Spleen (tissue), 11 donors: Measurements from ENCODE around the gene ZGPAT. TPM values are rescaled to one million over a fixed set of nuclear protein-coding genes. Genes with fewer than 3 reads are reported as not detected.

ENCODE experiments used
- DNase-seq: peaks from one replicate; pipeline ENCODE4 v3.0.0-alpha.2; 2020
- H3K27ac ChIP-seq, 8 donors: fragments of 200-600 bp; sonication (generic) in 7 of 8; 1 replicate in 4 of 8; 2 replicates in 4 of 8; pipeline versions ENCODE4 v1.5.0 to v1.8.0; 2016 to 2021; ENCODE audit warnings: inconsistent platforms in 4 of 8, mild to moderate bottlenecking in 4 of 8, moderate library complexity in 1 of 8
- H3K27me3 ChIP-seq, 7 donors: fragments of 200-600 bp; sonication (generic) in 6 of 7; replicated peaks in 1 of 7; 1 replicate in 4 of 7; 2 replicates in 3 of 7; pipeline versions ENCODE4 v1.5.0 to v1.8.0; 2016 to 2021; ENCODE audit warnings: inconsistent platforms in 3 of 7, mild to moderate bottlenecking in 1 of 7
- H3K36me3 ChIP-seq, 6 donors: fragments of 200-600 bp; sonication (generic) in 5 of 6; 1 replicate in 4 of 6; 2 replicates in 2 of 6; pipeline versions ENCODE4 v1.5.0 to v1.8.0; 2016 to 2021; ENCODE audit warnings: inconsistent platforms in 2 of 6
- H3K4me1 ChIP-seq, 6 donors: fragments of 200-600 bp; sonication (generic) in 5 of 6; 1 replicate in 3 of 6; 2 replicates in 3 of 6; pipeline versions ENCODE4 v1.5.0 to v1.8.0; 2016 to 2021; ENCODE audit warnings: inconsistent platforms in 3 of 6
- H3K4me3 ChIP-seq, 8 donors: fragments of 200-600 bp; sonication (generic) in 7 of 8; 1 replicate in 4 of 8; 2 replicates in 4 of 8; pipeline versions ENCODE4 v1.5.0 to v1.8.0; 2016 to 2021; ENCODE audit warnings: inconsistent platforms in 4 of 8, mild to moderate bottlenecking in 4 of 8, moderate library complexity in 2 of 8
- H3K9me3 ChIP-seq, 8 donors: fragments of 200-600 bp; sonication (generic) in 7 of 8; 1 replicate in 4 of 8; 2 replicates in 4 of 8; pipeline versions ENCODE4 v1.5.0 to v1.8.0; 2016 to 2021; ENCODE audit warnings: inconsistent platforms in 4 of 8
- POLR2A ChIP-seq, 3 donors: fragments of 450-650 bp; IDR thresholded peaks; one replicate each; pipeline ENCODE4 v1.5.1; 2017; ENCODE audit warnings: antibody characterized with exemption in 3 of 3, mild to moderate bottlenecking in 1 of 3
- POLR2AphosphoS5 ChIP-seq, 3 donors: sonication (generic); formaldehyde crosslinking; IDR thresholded peaks; one replicate each; pipeline ENCODE4 v1.5.1; 2017; ENCODE audit warnings: antibody characterized with exemption in 3 of 3
- WGBS, 5 donors: extraction: QIAGEN DNeasy Blood & Tissue Kit in 3 of 5; methylation state at CpG; one replicate each; pipeline versions ENCODE4 v1.1.5 to v1.1.7; 2013 to 2018; 5-methylcytosine and 5-hydroxymethylcytosine counted together
- intact Hi-C: fragments of 100-400 bp; cut with DNase I; formaldehyde crosslinking; loops from one replicate; pipeline ENCODE4 v1.15.0; 2023; ENCODE audit warnings: low total_unique reads
- polyA plus RNA-seq, 3 donors: library from polyadenylated mRNA; stranded (reverse); fragments of 200-250 nt; gene quantifications; one replicate each; pipeline ENCODE4 v1.2.1, GENCODE V29; 2013
- total RNA-seq, 7 donors: library from RNA; depleted of rRNA in 3 of 7; stranded (reverse); fragments of >200 nt in 3 of 7; fragmentation: NEBNext Ultra II Directional in 4 of 7; extraction: Animal tissue kit (Norgen Biotek cat#: 25700) in 4 of 7; gene quantifications; one replicate each; pipeline versions ENCODE4 v1.1.0 to v1.2.1, GENCODE V29; 2016 to 2021
- TF ChIP-seq, protein P1 (sequence below), 11 experiments: fragments of 200-600 bp in 7 of 11; fragments of 450-650 bp in 4 of 11; sonication (generic) in 4 of 11; IDR thresholded peaks in 8 of 11; conservative IDR thresholded peaks in 3 of 11; 1 replicate in 7 of 11; 2 replicates in 4 of 11; pipeline versions ENCODE4 v1.4.0 to v1.8.0; 2016 to 2021; ENCODE audit warnings: antibody characterized with exemption in 11 of 11, inconsistent platforms in 4 of 11, mild to moderate bottlenecking in 1 of 11
- donor health status: healthy with polysubstance abuse.
- donor health status: DM: no; HTN: no; CAD: no; lungs with moderate emphysema.
- donor health status: DM: no; HTN: no; CAD: no.
- donor health status: Bipolar disorder and iron deficiency.
- donor health status: healthy.
- donor health status: DM: no; HTN: no; CAD: no.
- donor health status: DM: yes; HTN: yes; CAD: no.

The ZGPAT gene
- total and polyA plus RNA-seq, 10 donors: 23.6 to 72.8 (median 38.2) TPM

DNA sequence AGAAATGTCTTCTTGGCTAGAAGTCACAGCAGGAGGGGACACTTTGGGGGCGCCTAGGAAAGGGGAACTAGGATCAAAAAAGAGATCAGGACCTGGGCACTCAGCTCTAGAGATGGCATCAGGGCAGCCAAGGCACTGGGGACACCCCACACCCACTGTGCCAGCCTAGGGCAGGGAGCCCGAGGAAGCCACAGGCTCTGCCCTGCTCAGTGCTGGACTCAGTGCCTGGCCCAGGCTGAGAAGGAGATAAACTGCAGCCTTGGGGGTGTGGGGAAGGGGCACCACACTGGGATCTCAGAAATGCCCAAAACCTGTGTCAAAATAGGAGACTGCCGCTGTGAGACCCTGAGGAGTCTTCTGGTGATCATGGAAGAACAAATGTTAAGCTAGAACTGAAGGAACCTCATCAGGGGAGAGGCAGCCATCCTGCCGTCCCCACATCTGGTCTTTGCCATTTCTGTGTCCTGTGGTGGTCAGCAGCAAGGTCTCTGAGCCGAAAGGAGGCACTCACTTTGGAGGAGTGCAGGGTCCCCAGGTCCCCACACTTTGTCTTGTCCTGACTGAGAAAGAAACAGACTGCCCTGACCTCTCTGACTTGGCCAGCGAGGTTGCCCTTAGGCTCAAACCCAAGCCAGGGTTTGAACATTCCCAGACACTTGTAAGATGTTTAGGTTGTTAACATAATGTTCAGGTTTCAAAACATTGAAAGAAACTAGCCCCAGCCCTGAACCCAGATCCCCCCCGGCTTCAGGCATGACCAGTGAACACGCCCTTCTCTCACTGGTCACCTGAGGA, 2.4 kb upstream of the ZGPAT start:
- 87 to 92% (median 91%) methylated on average over 7 to 8 of the region's 8 CpGs for WGBS, 5 donors
- H3K27ac ChIP-seq: peak overlapping the region in 7 of 8 donors; percentile 27 to 95 (median 90)
- TF ChIP-seq, protein P1, sequence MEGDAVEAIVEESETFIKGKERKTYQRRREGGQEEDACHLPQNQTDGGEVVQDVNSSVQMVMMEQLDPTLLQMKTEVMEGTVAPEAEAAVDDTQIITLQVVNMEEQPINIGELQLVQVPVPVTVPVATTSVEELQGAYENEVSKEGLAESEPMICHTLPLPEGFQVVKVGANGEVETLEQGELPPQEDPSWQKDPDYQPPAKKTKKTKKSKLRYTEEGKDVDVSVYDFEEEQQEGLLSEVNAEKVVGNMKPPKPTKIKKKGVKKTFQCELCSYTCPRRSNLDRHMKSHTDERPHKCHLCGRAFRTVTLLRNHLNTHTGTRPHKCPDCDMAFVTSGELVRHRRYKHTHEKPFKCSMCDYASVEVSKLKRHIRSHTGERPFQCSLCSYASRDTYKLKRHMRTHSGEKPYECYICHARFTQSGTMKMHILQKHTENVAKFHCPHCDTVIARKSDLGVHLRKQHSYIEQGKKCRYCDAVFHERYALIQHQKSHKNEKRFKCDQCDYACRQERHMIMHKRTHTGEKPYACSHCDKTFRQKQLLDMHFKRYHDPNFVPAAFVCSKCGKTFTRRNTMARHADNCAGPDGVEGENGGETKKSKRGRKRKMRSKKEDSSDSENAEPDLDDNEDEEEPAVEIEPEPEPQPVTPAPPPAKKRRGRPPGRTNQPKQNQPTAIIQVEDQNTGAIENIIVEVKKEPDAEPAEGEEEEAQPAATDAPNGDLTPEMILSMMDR (IDR thresholded peaks at IDR 0.05 in 8 of 11, conservative IDR thresholded peaks at IDR 0.05 in 3 of 11): no peak
- TF ChIP-seq POLR2A (IDR thresholded peaks at IDR 0.05): no peak
- no peak for TF ChIP-seq POLR2AphosphoS5 (IDR thresholded peaks at IDR 0.05)
- H3K36me3 ChIP-seq: peaks cover 0 to 79% (median 38%) of the 10 kb centered on the region in 6 donors
- H3K4me1 ChIP-seq: peaks cover 26 to 87% (median 62%) of the 10 kb centered on the region in 6 donors
- no peaks in the 10 kb centered on the region for H3K27me3 ChIP-seq
- H3K9me3 ChIP-seq: no peaks in the 10 kb centered on the region
- peak overlapping the region in 1 of 8 donors; percentile 92 for H3K4me3 ChIP-seq
- intact Hi-C loops: loop anchor here (10.0 kb wide), 1 partner anchor 159 kb away; the partner anchor contains the start of genes ABHD16B and TPD52L2
- no peak for DNase-seq

DNA sequence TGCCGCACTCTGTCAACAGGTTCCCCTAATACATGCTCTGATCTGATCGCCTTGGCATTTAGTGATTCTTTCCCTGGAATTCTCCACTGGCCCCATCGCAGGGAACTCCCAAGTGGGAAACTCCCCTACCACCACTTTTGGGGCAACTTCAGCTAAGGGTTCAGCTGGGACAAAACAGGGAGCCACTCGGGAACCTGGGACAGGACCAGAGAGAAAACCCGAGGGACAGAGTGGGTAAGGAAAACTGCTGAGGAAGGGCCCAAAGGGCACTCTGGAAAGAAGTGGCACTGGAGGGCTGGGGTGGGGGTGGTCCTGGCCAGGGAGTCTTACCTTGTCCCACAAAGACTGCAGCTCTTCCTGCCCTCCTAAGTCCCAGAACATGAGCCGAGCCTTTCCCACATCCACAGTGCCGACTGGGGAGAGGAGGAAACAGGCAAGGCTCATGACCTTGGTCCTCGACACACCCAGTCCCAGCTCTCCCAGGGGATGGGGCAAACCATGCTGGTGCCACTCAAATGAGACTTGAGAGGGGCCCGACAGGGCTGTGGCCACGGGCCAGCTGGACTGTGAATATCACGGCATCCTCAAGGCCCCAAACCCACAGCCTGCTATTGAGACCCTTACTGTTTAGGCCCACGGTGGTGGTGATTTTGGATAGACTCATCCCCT, 1.7 kb upstream of the ZGPAT start:
- intact Hi-C loops: loop anchor here (10.0 kb wide), 1 partner anchor 159 kb away; the partner anchor contains the start of genes ABHD16B and TPD52L2
- H3K36me3 ChIP-seq: peaks cover 0 to 79% (median 43%) of the 10 kb centered on the region in 6 donors
- H3K27ac ChIP-seq: peak overlapping the region; percentile 83 to 95 (median 90)

DNA sequence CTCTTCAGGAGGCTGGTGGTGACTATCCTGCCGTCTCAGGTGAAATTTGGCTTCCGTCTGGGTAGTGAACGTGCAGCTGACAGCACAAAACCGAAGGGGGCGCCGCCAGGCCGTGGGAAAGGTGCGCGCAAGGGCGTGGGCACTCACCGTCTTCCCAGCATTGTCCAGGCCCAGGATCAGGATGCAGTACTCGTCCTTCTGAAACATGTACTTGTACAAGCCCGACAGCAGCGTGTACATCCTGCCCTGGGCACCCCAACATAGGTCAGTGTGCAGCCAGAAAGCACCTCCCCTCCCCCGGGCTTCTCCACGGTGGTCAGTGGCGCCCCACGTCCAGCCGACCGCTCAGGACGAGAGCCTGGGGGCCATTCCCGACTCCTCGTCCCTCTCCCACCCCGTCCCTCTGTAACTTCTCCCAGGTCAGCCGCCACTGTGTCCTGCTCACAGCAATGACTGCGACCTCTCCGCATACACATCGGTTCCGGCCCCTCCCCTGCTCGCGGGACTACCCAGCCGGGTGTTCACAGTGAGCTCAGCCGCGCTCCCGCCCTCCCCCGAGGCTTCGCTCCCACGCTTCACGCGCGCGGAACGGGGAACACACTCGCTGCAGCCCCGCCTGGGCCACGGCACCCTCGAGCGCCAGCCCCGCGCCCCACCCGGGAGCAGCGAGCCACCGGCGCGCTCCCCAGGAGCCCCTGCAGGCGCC, 834 bp upstream of the ZGPAT start:
- Histone ChIP-seq H3K9me3 (peaks cover 0 to 1% (median 0%) of the 10 kb centered on the region in 8 donors), H3K4me3 (peak overlapping the region; percentile 75 to 98 (median 90)), H3K27ac (peak overlapping the region; percentile 83 to 95 (median 90)), H3K27me3 (no peaks in the 10 kb centered on the region), H3K36me3 (peaks cover 0 to 80% (median 49%) of the 10 kb centered on the region in 6 donors), H3K4me1 (peaks cover 27 to 87% (median 68%) of the 10 kb centered on the region in 6 donors)
- intact Hi-C loops: loop anchor here (10.0 kb wide), 1 partner anchor 158 kb away; the partner anchor contains the start of genes ABHD16B and TPD52L2
- DNase-seq: peak; percentile 91
- TF ChIP-seq, protein P1 (IDR thresholded peaks at IDR 0.05 in 8 of 11, conservative IDR thresholded peaks at IDR 0.05 in 3 of 11): peak in 9 of 11 experiments; percentile 11 to 52 (median 35)
- TF ChIP-seq POLR2AphosphoS5 (IDR thresholded peaks at IDR 0.05): no peak
- 3 to 16% (median 4%) methylated on average over 17 to 56 of the region's 56 CpGs for WGBS, 5 donors

More for the DNA sequence above, 1.7 kb upstream of the ZGPAT start:
- H3K9me3 ChIP-seq: no peaks in the 10 kb centered on the region
- 70 to 88% (median 75%) methylated on average over 12 of the region's 12 CpGs for WGBS, 5 donors
- H3K4me3 ChIP-seq: peak overlapping the region in 7 of 8 donors; percentile 75 to 98 (median 89)
- peak; percentile 78 for DNase-seq
- H3K4me1 ChIP-seq: peaks cover 27 to 87% (median 63%) of the 10 kb centered on the region in 6 donors
- H3K27me3 ChIP-seq: no peaks in the 10 kb centered on the region
- TF ChIP-seq, protein P1 (IDR thresholded peaks at IDR 0.05 in 8 of 11, conservative IDR thresholded peaks at IDR 0.05 in 3 of 11): no peak
- peak in 2 of 3 donors; percentile 20 to 38 for TF ChIP-seq POLR2AphosphoS5 (IDR thresholded peaks at IDR 0.05)
